ENCODE results near the gene GABRR1.

GABRR1 gene

DNA sequence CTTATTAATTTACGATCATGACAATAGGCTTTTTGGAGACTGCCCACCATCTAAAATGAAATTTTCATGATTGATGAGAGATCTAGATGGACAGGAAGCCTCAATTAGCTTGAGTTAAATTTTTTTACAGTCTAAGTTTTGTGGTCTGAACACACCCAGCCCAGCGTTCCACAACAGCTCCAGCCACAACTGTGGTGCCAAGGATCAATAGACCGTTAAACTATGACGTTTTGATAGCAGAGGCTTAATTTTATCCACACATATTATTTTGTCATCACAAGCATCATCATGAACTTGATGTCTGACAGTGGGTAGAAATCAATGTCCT, 5.5 kb upstream of the GABRR1 start:
- no peak for DNase-seq
- H3K36me3 ChIP-seq, result no peaks in the 10 kb centered on the region
- H3K9me3 ChIP-seq, result no peaks in the 10 kb centered on the region; the same call in 1 of the 2 replicates
- TF ChIP-seq, protein P1, sequence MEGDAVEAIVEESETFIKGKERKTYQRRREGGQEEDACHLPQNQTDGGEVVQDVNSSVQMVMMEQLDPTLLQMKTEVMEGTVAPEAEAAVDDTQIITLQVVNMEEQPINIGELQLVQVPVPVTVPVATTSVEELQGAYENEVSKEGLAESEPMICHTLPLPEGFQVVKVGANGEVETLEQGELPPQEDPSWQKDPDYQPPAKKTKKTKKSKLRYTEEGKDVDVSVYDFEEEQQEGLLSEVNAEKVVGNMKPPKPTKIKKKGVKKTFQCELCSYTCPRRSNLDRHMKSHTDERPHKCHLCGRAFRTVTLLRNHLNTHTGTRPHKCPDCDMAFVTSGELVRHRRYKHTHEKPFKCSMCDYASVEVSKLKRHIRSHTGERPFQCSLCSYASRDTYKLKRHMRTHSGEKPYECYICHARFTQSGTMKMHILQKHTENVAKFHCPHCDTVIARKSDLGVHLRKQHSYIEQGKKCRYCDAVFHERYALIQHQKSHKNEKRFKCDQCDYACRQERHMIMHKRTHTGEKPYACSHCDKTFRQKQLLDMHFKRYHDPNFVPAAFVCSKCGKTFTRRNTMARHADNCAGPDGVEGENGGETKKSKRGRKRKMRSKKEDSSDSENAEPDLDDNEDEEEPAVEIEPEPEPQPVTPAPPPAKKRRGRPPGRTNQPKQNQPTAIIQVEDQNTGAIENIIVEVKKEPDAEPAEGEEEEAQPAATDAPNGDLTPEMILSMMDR (IDR thresholded peaks at IDR 0.05; ENCODE audit: low read depth, low read length), result no peak
- H3K27me3 ChIP-seq, result no peaks in the 10 kb centered on the region; the same call in 1 of the 2 replicates
- no peak overlapping the region for H3K4me3 ChIP-seq (ENCODE audit: low read depth, low read length)
- H3K4me1 ChIP-seq, result no peaks in the 10 kb centered on the region

DNA sequence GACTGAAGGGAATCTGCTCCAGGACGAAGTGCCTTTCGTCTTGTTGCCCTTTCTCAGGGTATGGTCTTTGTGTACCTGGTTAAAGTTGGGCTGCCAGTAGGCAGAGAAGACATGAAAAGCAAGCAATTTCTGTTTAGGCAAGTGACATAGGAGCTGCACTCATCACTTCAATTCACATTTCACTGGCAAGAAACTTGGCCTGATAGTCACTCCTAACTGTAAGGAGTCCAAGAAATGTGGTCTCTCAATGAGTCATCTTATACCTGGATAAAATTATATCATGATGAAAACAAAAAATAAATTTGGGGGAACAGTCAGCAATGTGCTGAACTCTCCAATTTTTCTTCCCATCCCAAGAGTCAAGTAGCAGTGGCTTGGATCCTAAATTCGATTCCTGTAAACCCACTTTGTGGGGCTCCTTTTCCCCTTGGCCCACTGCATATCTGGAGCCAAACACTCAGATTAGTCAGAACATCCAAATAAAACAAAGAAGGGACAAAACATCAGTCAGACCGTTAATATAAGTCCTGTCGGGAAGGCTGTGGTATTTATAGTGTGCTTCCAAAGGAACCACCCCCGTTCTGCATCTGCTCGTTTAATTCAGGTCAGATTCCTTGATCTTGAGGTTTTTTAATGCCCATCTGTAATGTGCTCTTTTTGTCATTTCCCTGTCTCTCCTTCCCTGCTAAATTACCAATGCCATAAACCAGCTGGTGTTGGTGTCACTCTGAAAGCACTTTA, 5.0 kb upstream of the GABRR1 start:
- TF ChIP-seq, protein P1 (IDR thresholded peaks at IDR 0.05; ENCODE audit: low read depth, low read length), result no peak
- H3K4me1 ChIP-seq, result no peaks in the 10 kb centered on the region
- H3K36me3 ChIP-seq, result no peaks in the 10 kb centered on the region
- no peaks in the 10 kb centered on the region; the same call in 1 of the 2 replicates for H3K9me3 ChIP-seq
- DNase-seq, result no peak
- no peaks in the 10 kb centered on the region; the same call in 1 of the 2 replicates for H3K27me3 ChIP-seq
- no peak overlapping the region for H3K4me3 ChIP-seq (ENCODE audit: low read depth, low read length)

DNA sequence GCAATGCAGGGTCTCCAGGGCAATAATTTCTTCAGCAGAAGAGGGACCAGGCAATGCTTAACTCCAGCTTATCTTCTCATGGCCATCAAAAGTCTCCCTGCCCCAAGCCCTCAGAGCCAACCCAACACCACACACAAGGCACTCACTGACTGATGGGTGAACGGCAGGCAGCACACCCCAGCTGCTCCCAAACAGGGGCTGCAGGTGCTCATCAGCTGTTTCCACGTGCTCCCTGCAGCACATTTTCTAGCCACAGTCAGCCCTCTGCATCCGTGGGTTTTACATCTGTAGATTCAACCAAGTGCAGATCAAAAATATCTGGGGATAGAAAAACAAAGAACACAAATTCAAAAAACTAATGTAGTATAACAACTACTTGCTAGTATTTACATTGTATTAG, 4.0 kb upstream of the GABRR1 start:
- Histone ChIP-seq H3K4me3 (ENCODE audit: low read depth, low read length) (no peak overlapping the region), H3K27me3 (no peaks in the 10 kb centered on the region; the same call in 1 of the 2 replicates), H3K4me1 (no peaks in the 10 kb centered on the region), H3K9me3 (no peaks in the 10 kb centered on the region; the same call in 1 of the 2 replicates), H3K36me3 (no peaks in the 10 kb centered on the region)
- DNase-seq, result no peak
- TF ChIP-seq, protein P1 (IDR thresholded peaks at IDR 0.05; ENCODE audit: low read depth, low read length), result no peak

DNA sequence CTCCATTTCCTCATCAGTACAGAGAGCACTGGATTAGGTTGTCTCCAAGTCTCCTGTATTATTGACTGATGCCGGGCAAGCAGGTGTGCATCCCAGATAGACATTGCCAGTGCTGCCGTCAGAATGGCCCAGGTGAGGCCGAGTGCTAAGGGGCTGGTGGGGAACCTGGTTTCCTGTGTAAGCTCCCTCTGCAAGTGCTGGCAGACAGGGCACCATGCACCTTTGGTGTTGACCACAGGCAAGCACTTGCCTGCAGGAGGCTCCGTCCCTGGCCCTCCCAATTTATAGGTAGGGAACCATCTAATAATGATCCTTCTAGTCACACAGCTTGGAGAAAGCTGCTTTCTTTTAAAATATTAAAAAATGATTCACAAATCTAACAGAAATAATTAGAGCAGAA, 747 bp downstream of the GABRR1 start:
- no peaks in the 10 kb centered on the region; the same call in 1 of the 2 replicates for H3K27me3 ChIP-seq
- TF ChIP-seq, protein P1 (IDR thresholded peaks at IDR 0.05; ENCODE audit: low read depth, low read length), result no peak
- H3K4me3 ChIP-seq (ENCODE audit: low read depth, low read length), result no peak overlapping the region

DNA sequence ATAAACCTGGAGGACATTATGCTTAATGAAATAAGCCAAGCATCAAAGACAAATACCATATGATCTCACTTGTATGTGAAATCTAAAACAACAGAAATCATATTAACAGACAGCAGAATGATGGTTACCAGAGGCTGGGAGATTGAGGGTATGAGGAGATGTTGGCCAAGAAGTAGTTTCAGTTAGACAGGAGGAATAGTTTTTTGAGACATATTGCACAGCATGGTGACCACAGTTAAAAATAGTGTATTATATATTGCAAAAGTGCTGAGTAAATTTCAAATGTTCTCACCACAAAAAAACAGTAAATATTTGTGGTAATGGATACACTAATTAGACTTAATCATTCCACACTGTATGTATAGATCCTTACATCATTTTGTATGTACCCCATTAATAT, 1.8 kb downstream of the GABRR1 start:
- no peaks in the 10 kb centered on the region; the same call in 1 of the 2 replicates for H3K27me3 ChIP-seq
- TF ChIP-seq, protein P1 (IDR thresholded peaks at IDR 0.05; ENCODE audit: low read depth, low read length), result no peak
- H3K9me3 ChIP-seq, result no peaks in the 10 kb centered on the region
- H3K36me3 ChIP-seq, result no peaks in the 10 kb centered on the region
- H3K4me1 ChIP-seq, result no peaks in the 10 kb centered on the region
- no peak overlapping the region for H3K4me3 ChIP-seq (ENCODE audit: low read depth, low read length)
- no peak for DNase-seq

More for the DNA sequence above, 747 bp downstream of the GABRR1 start:
- DNase-seq, result no peak
- Histone ChIP-seq H3K9me3 (no peaks in the 10 kb centered on the region; the same call in 1 of the 2 replicates), H3K36me3 (no peaks in the 10 kb centered on the region), H3K4me1 (no peaks in the 10 kb centered on the region)

DNA sequence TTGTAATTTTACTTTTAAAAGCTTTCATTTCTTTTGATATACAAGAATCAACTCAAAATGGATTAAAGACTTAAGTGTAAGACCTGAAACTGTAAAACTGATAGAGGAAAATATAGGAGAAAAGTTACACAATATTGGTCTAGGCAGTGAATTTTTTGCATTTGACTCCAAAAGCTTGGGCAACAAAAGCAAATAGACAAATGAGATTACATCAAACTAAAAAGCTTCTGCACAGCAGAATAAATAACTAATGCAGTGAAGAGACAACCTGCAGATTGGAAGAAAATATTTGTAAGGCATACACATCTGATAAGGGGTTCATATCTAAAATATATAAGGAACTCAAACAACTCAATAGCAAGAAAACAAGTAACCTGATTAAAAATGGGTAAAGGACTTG, 3.0 kb downstream of the GABRR1 start:
- Histone ChIP-seq H3K36me3 (no peaks in the 10 kb centered on the region), H3K4me3 (ENCODE audit: low read depth, low read length) (no peak overlapping the region), H3K27me3 (no peaks in the 10 kb centered on the region; the same call in 1 of the 2 replicates), H3K9me3 (no peaks in the 10 kb centered on the region), H3K4me1 (no peaks in the 10 kb centered on the region)
- TF ChIP-seq, protein P1 (IDR thresholded peaks at IDR 0.05; ENCODE audit: low read depth, low read length), result no peak
- DNase-seq, result no peak
